HG02759 (cell line): ENCODE results near the gene ICAM1.

ENCODE experiments used
- ATAC-seq: cut with Tn5 transposase; IDR thresholded peaks from one replicate; pipeline ENCODE4 v1.9.1; 2021; ENCODE audit warnings: mild to moderate bottlenecking, moderate library complexity; ENCODE audit not compliant: unreplicated experiment

The ICAM1 gene

DNA sequence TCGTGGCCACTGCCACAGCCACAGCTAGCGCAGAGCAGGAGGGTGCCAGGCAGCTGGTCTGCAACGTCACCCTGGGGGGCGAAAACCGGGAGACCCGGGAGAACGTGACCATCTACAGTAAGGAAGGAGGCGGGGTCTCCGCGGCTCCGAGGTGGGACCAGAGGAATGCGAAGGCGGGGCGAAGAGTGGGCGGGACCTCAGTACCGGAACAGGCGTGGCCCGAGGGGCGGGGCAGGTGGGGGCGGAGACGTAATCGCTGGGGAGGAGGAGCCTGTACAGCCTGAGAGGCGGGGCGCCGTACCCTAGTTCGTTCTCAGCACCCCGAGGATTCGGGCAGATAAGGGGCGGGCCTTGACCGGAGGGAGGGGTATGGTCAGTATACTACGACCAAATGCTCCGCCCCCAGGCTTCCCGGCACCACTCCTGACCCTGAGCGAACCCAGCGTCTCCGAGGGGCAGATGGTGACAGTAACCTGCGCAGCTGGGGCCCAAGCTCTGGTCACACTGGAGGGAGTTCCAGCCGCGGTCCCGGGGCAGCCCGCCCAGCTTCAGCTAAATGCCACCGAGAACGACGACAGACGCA is 21.4 kb downstream of the ICAM1 start:
- no peak for ATAC-seq

DNA sequence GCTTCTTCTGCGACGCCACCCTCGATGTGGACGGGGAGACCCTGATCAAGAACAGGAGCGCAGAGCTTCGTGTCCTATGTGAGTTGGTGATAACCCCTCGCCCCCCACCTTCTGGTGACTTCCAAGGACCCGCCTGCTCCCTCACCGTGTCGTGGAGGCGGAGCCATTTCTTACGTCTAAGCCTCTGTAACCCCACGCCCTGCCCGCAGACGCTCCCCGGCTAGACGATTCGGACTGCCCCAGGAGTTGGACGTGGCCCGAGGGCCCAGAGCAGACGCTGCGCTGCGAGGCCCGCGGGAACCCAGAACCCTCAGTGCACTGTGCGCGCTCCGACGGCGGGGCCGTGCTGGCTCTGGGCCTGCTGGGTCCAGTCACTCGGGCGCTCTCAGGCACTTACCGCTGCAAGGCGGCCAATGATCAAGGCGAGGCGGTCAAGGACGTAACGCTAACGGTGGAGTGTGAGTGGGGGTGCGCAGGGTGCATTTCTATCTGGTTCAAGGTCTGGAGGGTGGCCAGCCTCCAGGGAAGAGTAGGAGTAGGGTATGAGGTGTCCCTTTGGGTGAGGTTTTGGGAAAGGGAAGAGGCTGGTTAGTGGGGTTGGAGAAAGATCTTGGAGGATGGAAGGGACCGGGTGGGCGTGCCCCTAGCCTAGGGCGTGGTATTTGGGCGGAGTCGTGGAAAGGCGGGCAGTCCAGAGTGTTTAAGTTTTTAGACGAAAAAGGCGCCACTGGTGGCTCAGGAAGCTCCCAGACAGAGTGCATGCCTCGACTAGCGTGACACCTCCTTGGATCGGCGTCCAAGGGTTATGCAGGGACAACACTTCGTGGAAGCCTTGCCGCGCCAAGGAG is 22.1 kb downstream of the ICAM1 start:
- ATAC-seq: no peak

DNA sequence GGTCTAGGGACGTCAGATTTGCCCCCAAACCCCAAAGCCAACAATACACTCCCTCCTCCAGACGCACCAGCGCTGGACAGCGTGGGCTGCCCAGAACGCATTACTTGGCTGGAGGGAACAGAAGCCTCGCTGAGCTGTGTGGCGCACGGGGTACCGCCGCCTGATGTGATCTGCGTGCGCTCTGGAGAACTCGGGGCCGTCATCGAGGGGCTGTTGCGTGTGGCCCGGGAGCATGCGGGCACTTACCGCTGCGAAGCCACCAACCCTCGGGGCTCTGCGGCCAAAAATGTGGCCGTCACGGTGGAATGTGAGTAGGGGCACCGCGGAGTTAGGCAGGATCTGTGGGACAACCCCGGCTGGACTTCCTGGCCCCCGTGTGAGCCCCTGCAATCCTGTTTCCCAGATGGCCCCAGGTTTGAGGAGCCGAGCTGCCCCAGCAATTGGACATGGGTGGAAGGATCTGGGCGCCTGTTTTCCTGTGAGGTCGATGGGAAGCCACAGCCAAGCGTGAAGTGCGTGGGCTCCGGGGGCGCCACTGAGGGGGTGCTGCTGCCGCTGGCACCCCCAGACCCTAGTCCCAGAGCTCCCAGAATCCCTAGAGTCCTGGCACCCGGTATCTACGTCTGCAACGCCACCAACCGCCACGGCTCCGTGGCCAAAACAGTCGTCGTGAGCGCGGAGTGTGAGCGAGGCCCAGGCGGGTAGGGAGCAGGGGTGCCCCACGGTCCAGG is 22.9 kb downstream of the ICAM1 start:
- ATAC-seq: no peak

DNA sequence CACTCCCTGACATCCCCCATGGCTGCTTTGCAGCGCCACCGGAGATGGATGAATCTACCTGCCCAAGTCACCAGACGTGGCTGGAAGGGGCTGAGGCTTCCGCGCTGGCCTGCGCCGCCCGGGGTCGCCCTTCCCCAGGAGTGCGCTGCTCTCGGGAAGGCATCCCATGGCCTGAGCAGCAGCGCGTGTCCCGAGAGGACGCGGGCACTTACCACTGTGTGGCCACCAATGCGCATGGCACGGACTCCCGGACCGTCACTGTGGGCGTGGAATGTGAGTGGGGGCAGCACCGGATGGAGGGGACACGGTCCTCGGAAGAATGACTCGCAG is 23.4 kb downstream of the ICAM1 start:
- ATAC-seq: no peak

DNA sequence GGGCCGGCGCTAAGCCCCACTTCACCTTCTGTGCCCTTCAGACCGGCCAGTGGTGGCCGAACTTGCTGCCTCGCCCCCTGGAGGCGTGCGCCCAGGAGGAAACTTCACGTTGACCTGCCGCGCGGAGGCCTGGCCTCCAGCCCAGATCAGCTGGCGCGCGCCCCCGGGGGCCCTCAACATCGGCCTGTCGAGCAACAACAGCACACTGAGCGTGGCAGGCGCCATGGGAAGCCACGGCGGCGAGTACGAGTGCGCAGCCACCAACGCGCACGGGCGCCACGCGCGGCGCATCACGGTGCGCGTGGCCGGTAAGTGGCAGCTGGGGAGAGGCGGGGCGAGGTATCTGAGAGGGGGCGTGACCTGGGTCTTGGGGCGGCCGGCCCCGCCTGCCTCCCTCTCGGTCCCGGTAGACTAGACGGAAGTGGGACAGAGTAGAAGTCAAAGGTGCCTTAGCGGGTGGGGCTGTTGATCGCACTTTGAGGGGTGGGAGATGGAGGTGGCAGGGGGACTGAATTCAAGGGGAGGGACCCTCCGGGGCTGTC is 24.5 kb downstream of the ICAM1 start:
- ATAC-seq: peak; percentile 55

DNA sequence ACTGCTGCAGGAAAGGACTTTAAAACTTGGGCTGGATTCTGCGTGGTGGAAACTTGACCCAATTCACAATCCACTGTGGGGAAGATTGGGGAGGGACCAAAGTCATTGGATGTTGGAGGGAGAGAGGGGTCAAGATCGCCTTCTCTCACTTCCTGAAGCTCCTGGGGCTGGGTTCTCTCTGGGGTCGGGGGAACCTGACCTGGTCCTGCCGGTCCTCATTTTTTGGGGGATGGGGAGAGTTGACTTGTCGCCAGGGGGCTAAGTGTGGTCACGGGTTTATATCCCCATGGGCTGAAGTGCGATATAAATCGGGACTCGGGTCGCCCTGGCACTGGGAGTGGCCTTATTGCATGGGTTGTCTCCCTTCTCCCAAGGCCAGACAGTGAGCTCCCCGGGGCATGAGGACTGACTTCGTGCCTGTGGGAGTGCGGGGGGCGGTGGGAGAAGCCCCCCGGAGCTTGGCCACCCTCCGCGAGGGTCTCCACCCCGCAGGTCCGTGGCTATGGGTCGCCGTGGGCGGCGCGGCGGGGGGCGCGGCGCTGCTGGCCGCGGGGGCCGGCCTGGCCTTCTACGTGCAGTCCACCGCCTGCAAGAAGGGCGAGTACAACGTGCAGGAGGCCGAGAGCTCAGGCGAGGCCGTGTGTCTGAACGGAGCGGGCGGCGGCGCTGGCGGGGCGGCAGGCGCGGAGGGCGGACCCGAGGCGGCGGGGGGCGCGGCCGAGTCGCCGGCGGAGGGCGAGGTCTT is 25.1 kb downstream of the ICAM1 start:
- ATAC-seq: no peak

DNA sequence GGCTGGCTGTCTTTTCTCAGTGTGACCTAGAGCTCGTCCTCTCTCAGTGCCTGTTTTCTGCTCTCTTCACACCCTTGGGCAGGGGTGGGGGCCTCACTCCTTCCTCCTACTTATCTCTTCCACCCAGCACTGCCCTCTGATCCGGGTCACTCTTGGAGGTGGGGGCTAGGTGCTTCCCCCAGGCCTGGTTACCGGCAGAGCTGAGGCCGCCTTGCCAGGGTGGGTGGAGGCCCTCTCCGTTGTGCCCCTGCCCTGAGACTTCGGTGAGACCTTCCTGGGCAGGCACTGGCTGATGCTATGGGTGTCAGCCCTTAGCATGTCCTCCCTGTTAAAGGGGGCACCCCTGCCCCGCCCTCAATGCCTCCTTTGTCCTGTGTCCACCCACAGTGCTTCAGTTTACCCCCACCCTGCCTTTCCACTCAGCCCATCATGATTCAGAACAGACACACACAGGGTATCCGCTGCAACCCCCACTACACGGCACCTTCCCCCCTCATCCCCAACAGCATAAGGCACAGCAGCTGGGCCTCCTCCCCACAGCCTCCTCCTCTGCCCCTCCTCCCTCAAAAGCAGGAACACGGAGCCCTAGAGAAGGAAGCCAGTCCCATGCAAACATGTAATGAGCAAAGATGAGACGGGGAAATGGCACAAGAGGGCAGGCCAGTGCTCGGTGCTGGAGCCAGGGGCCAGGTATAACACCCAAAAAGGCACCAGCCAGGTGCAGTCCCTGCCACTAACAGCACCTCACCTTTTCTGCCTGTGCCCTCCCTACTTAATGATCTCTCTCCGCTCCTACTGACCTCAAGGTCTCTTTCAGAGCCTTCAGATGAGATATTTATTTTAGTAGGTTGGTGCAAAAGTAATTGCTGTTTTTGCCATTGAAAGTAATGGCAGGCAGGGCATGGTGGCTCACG is 28.9 kb downstream of the ICAM1 start:
- ATAC-seq: no peak

DNA sequence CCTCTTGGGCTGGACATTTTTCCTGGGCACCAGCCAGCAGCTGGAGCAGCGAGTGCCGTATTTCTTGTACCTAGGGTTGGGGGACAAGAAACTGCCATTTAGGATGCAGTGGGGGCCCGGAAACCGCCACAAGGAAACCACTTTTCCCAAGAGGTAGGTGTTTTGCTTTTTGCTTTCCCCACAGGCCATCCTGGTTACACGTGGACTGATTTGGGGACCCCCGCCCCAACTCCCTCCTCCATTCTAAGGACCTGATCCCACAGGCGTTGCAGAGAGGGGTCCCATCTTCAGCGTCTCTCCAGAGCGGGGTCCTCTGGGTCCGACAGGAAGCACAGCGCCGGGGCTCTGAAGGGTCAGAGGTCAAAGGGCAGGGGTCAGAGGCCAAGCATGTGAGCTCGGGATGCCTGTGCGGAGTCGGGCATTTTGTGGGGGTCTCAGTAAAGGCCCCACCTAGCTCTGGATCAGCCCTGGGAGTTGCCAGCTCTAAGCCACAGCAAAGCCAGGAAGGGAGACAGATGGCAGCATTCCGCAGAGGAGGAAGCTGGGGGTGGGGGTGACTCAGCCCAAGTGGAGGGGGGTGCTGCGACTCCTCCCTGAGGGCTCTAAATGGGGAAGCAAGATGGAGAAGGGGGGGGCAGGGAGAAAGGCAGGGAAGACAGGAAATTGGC is 34.4 kb downstream of the ICAM1 start:
- no peak for ATAC-seq

DNA sequence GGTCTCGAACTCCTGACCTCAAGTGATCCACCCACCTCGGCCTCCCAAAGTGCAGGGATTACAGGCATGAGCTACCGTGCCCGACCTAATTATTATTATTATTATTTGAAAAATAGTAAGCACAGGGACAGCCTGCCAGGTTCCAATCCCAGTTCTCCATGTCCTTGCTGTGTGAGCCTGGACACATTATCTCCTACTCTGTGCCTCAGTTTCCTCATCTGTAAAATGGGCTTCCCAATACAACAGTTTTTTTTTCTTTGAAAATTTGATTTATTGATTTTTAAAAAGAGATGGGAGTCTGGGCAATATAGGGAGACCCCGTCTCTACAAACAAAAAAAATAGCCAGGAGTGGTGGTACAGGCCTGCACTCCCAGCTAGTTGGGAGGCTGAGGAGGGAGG is 35.4 kb downstream of the ICAM1 start:
- ATAC-seq: no peak

DNA sequence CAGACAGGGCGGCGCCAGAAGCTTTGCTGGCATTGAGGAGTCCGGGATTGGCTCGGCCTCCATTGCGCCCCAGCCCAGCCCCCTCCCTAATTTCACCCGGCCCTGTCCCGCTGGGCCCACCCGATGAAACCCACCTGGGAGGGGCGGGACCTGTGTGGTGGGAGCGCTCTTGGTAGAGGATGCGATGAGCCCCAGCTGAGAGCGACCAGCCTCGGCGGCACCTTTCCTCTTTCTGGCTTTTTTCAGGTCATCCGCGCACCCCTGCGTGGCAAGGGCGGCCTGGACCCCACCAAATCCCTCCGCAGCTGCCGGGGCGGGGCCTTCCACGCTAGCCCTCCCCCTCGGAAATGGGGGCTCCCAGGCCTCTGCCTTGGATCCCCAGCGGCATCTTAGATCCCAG is 38.5 kb downstream of the ICAM1 start, which contains the start of gene ZGLP1:
Gene ZGLP1 (minus strand): TSS at position 393 of the 400 bp plus-strand sequence.
- no peak for ATAC-seq

DNA sequence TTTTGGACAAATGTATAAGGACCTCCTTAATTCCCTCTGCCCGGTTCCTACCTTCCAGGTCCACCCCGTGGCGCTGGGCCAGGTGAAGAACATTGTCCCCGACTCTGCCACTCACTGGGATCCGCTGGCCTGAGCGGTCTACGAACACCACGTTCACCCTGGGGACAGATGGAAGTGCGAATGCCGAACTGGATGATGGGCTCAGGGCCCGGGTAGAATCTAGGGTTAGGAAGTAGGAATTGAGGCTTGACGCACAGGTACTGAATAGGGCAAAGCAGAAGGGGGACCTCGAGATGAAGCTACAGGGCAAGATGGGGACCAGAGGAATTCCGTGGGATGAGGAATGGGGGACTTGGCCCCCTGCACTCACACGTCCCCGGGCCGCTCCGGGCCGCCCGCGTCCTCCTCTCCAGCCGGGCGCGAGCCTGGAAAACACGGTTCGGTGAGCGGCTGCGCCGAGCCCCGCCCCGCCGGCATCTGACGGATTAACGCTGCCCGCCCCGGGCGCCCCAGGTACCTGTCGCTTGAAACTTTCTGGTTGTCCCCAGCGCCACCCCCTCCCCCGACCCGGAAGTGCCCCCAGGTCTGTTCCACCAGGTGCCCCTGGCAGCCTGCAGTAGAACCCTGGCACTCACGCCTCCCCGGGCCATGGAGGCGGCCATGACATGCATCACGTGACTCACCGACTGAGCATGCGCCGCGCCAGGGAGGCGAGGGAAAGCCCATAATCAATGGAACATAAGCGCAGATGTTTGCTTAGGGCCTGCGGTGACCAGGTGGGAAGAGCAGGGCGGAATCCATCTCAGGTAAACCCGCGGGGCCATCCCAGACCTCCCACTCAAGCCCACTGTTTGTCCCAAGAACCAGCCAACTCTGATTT is 44.7 kb downstream of the ICAM1 start, which contains the start of gene FDX2:
Gene FDX2 (minus strand): TSS at position 681 of the 880 bp plus-strand sequence. CDS start 19 bp downstream, at position 662.
- ATAC-seq: peak; percentile 87

DNA sequence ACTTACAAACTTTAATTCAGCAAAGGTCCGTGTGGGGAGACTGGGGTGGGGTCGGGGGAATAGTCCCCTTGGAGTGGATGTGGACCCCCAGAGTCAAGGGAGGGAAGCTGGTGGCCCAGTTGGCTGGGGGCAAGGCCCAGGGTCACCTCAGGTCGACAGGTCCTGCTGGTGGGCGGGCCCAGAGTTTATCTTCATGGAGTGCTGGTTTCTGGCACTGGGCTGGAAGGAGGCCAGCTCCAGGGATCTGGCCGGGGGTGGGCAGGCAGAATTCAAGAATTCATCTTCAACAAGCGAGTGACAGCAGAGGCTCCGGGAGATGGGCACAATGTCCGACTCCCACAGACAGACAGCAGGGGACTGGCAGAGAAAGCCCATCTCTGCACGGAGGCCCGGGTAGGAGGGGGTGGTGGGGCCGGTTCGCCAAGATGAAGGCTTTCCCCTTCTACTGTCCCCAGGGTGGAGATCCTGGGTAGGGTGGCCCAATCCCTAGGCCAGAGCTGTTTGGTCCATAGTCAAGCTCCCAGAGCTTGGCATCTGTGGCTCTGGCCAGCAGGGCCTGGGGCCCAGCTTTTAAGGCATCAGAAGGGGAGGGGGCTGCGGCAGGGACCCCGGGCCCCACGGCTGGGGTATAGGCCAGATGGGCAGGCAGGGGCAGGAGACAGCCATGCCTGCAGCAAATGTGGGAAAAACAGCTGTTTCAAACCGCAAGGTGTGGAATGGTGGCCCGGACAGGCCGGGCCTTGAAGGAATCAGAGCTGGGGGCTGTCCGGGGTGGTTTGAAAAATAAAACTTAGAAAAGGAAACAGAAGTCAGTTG is 45.5 kb downstream of the ICAM1 start:
- ATAC-seq: no peak

DNA sequence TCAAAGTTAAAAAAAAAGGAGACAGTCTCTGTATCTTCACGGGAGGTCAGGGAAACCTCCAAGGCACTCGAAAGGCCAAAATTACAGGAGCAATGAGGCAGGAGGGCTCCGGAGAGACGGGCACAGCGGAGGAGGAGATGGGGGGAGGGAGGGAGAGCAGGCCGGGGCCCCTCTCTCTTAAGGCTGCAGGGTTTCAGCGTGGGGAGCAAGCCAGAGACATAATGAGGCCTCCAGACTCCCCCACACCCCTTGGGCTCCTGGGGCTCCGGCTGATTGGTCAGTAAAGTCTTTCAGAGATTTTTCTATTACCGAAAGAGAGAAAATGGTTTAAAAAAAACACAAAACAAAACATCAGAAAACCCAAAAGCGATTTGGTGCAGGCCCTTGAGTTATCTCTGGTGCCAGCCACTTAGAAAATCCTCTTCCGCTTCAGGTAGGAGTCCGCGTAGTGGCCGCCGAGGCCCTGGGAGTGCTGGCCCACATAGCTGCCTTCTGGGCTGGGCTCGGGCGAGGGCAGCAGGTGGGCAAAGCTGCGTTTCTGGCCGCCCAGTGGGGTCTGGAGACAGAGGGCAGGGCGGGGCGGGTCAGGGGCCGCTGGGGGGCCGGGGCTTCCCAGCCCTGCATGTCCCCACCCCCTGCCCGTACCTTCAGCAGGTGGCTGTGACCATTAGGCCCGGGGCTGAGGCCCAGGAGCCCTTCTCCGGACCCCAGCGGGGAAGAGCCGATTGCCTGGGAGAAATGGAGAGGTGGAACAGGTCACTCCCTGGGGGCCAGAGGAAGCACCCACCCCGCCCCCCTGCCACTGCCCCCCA is 46.3 kb downstream of the ICAM1 start:
- no peak for ATAC-seq

DNA sequence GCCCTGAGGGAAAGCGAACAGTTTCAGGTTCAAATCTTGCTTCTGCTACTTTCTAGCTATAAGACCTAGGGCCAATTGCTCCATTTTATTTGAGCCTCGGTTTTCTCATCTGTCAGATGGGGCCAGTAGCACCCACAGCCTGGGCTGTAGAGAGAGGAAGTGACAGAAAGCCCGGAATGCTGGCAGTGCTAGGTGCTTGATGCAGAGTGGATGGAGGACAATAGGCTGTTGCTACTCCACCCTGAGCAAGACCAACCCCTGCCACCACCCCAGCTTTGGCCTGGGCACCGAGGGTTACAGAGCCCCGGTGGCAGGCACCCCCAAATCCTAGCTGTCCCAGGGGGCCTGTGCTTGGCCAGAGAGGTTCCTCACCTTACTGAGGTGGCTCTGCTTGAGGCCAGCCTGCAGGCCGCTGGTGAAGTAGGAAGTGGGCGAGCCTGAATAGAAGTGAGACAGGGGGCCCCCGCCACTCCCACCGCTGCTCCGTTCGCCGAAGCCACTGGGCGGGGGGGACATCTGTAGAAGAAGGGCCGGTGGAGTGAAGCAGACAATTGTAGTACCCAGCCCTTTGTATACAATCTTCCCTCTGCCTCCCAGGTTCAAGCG is 47.0 kb downstream of the ICAM1 start:
- no peak for ATAC-seq

DNA sequence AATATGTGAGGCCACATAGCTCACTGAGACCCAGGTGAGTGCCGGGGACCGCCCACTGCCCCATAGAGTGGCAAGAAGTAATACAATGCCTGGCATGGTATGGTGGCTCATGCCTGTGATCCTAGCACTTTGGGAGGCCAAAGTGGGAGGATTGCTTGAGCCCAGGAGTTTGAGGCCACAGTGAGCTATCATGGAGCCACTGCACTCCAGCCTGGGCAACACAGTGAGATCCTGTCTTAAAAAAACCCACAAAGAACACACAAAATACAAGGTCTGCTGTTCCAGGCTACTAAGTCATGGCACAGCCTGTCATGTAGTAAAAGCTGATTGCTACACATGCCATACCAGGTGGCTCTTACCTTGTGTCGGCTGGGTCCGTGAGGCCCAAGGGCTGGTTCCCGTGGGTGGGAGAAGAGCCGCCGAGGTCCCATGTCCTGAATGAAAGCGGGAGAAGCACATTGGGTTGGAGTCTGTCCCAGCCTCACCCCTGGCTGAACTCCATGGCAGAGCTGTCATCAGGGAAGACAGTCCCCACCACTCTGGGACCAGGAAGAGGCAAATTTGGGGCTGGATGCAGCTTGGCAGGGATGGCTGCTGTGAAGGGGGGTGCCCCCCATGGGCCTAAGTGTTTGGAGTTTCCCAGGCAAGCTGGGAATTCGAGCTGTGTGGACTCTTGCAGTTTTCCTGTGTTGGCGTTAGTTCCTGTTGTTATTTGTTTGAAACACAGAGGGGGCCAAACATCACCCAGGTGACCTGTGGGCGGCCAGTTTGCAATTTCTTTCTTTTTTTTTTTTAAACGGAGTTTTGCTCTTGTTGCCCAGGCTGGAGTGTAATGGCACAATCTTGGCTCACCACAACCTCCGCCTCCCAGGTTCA is 48.1 kb downstream of the ICAM1 start:
- no peak for ATAC-seq
